Tibial nerve (tissue), 3 donors: ENCODE measurements around the gene PLXDC2.

Experiments used
- POLR2A ChIP-seq, 2 donors: fragments of 450-650 bp; IDR thresholded peaks; one replicate each; pipeline ENCODE4 v1.6.1; 2017; ENCODE audit warnings: antibody characterized with exemption in 2 of 2, mild to moderate bottlenecking in 2 of 2, moderate library complexity in 2 of 2
- TF ChIP-seq, protein P1 (sequence below), 5 experiments: fragments of 200-600 bp in 3 of 5; fragments of 450-650 bp in 2 of 5; sonication (generic) in 3 of 5; IDR thresholded peaks; one replicate each; pipeline ENCODE4 v1.5.1; 2016 to 2019; ENCODE audit warnings: antibody characterized with exemption in 5 of 5, mild to moderate bottlenecking in 3 of 5, moderate library complexity in 2 of 5

GRCh38 chr10:19913987-19914386 lies 97.8 kb downstream of the PLXDC2 start:
- TF ChIP-seq POLR2A (IDR thresholded peaks at IDR 0.05), result no peak
- TF ChIP-seq, protein P1, sequence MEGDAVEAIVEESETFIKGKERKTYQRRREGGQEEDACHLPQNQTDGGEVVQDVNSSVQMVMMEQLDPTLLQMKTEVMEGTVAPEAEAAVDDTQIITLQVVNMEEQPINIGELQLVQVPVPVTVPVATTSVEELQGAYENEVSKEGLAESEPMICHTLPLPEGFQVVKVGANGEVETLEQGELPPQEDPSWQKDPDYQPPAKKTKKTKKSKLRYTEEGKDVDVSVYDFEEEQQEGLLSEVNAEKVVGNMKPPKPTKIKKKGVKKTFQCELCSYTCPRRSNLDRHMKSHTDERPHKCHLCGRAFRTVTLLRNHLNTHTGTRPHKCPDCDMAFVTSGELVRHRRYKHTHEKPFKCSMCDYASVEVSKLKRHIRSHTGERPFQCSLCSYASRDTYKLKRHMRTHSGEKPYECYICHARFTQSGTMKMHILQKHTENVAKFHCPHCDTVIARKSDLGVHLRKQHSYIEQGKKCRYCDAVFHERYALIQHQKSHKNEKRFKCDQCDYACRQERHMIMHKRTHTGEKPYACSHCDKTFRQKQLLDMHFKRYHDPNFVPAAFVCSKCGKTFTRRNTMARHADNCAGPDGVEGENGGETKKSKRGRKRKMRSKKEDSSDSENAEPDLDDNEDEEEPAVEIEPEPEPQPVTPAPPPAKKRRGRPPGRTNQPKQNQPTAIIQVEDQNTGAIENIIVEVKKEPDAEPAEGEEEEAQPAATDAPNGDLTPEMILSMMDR (IDR thresholded peaks at IDR 0.05), result no peak
